Measurements from ENCODE around the gene MAP6.
"Not testable (repeated sequence)": the region's sequence is repeated elsewhere in the genome, so short reads cannot be mapped to it uniquely, and the experiment has no call there.

The MAP6 gene

DNA sequence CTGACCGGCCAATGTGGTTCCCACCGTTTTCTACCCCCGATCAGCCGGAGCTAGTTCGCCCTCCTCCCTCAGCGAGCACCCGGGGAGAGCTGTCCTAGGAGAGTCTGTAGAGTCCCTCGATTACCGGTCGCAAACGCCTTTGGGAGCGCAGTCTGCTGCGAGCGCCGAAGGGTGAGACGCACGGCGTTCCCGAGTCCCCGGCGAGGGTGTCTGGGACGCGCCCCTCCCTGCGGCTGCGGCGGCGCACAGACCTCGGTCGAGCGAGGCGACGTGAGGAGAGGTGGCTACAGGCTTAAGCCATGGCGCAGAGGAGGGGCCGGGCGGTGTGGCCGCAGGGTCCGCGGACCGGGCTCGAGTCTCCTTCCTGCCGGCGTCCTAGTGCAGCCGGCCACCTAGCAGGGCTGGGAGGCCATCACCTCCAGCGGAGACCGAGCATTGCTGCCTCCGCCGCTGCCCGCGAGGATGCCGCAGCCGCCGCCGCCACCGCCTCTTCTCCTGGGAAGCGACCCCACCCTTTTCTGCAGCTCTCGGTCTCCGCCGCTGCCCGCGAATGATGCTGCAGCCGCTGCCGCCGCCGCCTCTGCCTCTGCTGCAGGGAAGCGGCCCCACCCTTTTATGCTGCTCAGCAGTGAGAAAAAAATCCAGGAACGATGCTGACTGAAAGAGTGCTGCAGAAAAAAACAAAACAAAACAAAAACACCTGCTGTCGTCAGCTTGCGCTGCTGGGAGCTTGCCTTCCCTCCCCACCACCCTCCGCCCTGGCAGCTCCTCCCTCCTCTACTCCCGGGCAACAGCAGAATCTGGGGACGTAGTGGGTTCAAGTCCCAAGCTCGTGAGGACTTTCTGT lies at the start of gene MAP6:
Gene MAP6 (minus strand): TSS at position 588 of the 847 bp plus-strand sequence. CDS start 669 bp downstream, outside the sequence.
- in situ Hi-C loops (cut with MboI; ENCODE audit: low sequenced_read_pairs) = no loop called here

DNA sequence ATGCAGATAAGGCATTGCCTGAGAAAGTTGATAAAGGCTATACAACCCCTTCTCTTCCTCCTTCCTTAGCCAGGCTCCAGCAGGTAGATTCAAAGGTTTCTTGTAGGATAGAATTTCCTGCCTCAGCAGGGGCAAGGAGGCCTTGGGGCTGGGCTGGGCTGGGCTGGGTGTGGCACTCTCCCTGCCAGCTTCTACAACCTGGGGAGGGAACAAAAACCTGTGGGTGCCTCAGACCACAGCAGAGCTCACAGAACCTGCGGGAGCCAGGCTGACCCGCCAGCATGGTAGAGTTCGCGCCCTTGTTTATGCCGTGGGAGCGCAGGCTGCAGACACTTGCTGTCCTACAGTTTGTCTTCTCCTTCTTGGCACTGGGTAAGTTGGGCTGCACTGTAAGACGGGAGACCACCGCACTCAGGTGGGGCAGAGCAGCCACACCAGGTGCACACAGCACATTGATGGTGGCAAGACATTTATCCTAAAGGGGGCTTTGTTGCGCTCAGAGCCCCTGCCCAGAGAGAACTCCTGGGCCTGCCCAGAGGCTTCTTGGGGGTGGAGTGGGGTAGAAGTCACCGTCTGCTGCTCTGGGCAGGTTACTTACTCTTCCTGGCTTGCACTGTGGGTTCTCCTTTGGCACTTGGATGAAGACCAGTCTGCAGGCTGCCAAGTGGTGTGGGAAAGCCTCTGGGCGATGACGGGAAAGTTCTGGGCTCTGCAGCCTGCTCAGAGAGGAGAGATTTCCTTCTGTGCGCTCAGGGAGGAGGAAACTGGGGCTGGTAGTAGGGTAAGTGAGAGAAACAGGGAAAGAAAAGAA lies 49.0 kb upstream of the MAP6 start, which contains the start of gene MOGAT2:
Gene MOGAT2 (plus strand): TSS at position 231 of the 811 bp plus-strand sequence. CDS start 51 bp downstream, at position 282.
- in situ Hi-C loops (cut with MboI; ENCODE audit: low sequenced_read_pairs) = no loop called here

DNA sequence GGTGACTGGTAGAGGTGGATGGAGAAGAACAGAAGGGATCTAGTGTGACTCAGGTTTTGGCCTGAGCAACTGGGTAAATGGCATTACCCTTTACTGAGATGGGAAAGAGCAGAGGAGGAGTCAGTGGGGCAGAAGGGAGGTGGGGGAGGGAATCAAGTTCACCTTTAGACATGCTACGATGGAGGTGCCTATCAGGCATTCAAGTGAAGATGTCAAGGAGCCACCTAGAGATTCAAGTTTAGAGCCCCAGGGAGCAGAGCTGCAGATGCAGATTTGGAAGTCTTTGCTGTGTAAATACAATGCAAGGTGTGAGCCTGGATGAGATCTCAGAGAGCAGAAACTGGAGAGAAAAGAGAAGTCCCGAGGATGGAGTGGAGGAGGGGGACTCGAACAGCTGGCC lies 47.8 kb upstream of the MAP6 start:
- in situ Hi-C loops (cut with MboI; ENCODE audit: low sequenced_read_pairs) = no loop called here

DNA sequence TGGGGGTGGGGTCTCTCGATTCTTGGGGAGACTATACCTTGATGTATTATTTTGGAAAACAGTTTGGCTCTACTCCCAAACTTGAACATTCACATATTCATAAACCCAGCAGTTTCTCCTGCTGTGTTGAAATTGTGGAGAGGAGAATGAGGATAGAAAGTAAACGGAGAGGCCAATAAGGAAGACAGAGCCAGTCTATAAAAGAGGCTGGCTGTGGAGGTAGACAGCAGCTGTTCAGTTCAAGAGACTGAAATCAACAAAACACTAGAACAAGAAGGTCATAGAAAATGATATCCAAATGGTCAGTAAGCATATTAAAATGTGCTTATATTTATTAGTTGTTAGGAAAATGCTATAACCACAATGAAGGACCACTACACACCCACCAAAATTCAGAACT lies 46.9 kb upstream of the MAP6 start:
- in situ Hi-C loops (cut with MboI; ENCODE audit: low sequenced_read_pairs) = no loop called here

DNA sequence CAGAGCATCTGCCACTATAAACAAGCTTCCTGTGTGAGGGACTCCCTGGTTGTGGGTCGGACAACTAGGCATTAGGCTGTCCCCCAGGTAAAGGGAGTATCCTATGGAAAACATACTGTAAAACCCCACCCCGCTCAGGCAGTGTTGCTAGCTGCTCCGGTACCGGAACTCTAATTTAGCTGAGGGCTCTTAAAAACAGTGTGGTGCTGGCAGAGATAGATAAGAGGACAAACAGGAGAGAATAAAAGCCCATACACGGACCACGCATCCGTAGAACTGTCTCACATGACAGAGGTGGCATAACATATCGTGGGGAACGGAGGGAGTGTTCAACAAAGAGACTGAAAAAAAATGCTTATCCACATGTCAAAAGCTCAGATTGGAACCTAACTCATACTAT lies 45.4 kb upstream of the MAP6 start:
- in situ Hi-C loops (cut with MboI; ENCODE audit: low sequenced_read_pairs) = no loop called here

DNA sequence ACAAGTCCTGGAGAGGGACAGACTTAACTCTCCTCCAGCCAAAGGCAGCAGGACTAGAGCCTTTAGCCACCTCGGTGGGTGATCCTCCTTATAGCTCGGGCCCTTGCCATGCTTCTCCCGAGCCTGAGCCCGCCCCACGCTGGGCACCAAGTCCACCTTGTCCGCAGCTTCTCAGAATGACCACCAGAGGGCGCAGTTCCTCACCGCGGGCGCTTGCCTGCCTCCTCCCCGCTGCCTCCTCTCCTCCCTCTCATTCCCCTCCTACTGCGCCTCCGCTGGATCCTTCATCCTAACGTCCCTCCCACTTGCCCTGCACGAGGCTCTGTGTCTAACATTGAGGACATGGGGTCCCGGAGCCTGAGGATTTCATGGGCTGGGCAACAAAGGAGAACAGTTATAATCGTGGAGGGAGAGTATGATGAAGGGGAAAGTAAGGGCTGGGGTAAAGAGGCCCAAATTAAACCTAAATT lies 37.5 kb upstream of the MAP6 start:
- in situ Hi-C loops (cut with MboI; ENCODE audit: low sequenced_read_pairs) = no loop called here

DNA sequence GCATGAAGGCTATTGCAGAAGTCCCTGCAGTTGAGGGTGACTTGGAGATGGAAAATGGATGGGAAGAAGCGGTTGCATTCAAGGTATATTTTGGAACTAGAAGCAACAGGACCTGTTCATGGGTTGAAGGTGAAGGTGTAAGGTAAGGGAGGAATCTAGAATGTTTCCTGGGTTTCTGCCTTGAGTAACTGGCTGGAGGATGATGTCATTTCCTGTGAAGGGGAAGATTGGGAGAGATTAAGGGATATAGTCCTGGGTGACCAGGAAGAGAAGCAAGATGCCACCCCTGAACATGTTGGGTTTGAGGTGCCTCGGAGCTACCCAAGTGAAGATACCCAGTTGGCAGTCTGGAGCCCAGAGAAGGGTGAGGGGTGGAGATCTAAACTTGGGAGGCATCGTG lies 36.7 kb upstream of the MAP6 start:
- in situ Hi-C loops (cut with MboI; ENCODE audit: low sequenced_read_pairs) = no loop called here

DNA sequence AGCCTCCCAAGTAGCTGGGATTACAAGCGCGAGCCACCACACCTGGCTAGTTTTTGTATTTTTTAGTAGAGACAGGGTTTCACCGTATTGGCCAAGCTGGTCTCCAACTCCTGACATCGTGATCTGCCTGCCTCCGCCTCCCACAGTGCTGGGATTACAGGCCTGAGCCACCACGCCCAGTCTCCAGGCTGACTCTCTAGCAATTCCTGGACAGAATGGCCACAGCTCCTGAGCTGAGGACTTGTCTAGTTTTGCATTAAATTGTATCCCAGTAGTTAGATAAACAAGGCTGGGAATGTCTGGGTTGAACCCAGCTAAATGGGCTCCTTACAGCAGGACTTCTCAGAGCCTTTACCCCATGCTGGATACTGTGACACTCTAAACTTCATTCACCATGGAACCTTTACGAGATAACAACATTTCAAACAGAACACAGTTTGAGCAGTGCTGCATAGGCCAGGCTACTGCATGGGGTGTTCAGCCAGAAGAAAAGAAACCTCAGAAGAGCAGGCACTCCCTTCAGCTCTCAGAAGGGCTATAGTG lies 34.9 kb upstream of the MAP6 start:
- in situ Hi-C loops (cut with MboI; ENCODE audit: low sequenced_read_pairs) = no loop called here

DNA sequence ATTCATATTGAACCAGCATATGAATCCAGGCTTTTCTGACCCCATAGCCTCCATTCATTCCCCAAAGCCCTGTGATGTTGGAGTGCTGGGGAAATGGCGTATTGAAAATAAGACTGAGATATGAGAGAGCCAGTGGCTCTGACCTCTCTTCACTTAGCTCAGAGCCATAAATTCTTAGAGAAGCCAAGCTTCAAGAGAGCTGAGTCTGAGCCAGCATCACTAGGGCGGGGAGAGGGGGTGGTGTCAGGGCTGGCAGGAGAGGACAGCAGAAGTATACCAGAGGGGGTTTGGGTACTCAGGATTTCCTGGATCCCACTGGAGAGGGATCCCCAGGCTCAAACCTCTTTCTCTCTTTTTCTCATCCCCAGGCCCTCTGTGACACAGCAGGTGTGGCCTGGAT lies 32.1 kb upstream of the MAP6 start:
- in situ Hi-C loops (cut with MboI; ENCODE audit: low sequenced_read_pairs) = no loop called here

DNA sequence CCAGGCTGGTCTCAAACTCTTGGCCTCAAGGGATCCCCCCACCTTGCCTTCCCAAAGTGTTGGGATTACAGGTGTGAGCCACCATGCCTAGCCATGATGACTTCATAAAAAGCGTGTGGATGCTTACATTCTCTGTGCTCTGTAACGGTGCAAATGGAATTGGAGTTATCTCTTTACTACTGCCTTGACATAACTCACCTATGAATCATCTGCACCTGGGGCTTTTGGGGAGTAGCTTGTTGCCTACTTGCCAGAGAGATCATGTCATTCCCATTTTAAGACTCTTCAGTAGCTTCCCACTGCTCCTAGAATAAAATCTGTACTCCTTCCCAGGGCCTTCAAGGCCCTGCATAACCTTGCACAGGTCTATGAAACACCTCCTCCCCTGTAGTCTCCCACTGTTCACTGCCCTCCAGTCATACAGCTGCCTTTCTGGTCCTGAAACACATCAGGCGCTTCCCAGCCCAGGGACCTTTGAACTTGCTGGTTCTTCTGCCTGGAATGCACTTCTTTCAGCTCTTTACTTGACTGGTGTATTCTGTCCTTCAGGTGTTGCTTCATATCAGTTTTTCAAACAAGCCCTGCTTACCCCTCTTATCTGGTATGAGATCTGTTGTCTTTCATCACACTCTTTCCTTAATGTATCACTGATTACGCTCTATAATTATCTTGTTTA lies 29.2 kb upstream of the MAP6 start:
- in situ Hi-C loops (cut with MboI; ENCODE audit: low sequenced_read_pairs) = no loop called here

DNA sequence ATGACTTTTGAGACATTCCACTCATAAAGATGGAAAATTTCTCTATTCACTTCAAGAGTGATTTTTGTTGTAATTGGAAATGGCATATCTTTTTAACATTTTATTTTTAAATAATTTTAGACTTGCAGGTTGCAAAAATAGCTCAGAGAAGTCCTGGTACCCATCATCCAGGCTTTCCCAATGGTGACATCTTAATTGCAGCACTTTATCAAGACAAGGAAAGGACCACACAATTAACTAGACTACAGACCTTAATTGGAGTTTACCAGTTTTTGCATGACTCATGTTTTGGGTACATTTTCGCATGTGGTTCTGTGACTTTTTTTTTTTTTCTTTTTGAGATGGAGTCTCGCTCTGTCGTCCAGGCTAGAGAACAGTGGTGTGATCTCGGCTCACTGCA lies 23.0 kb upstream of the MAP6 start:
- in situ Hi-C loops (cut with MboI; ENCODE audit: low sequenced_read_pairs) = no loop called here

DNA sequence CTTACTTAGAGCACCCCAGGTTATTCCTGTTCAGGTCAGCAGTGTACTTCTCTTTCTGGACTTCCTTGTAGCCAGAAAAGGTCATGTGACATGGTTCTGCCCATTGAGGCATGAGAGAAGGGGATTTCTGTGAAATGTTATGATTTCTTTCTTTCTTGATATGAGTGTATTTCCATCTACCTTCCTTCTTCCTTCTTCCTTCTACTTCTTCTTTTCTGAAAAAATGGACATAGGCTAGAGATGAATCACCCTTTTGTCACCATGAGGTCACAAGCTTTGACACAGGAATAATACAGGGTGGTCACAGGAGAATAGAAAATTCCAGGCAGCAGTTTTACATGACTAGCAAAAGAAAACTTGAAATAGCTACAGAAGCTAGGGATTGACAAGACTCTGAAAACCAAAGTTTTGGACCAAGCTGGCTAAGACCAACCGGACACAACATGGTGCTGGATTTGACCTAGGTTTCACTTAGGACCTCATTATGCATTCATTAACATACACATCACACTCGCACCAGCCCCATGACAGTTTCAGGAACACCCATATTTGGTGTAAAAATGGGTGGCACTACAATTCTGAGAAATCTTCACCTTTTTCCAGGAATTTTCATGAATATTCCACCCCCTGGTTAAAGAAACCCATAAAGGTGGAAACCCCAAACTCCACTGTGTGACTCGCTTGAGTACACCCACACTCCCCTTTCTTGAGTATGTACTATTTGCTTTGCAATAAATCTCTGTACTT lies 21.2 kb upstream of the MAP6 start:
- in situ Hi-C loops (cut with MboI; ENCODE audit: low sequenced_read_pairs) = no loop called here

DNA sequence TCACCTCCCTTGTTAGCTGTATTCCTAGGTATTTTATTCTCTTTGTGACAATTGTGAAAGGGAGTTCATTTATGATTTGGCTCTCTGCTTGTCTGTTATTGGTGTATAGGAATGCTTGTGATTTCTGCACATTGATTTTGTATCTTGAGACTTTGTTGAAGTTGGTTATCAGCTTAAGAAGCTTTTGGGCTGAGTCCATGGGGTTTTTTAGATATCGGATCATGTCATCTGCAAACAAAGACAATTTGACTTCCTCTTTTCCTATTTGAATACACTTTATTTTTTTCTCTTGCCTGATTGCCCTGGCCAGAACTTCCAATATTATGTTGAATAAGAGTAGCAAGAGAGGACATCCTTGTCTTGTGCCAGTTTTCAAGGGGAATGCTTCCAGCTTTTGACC lies 15.0 kb upstream of the MAP6 start:
- in situ Hi-C loops (cut with MboI; ENCODE audit: low sequenced_read_pairs) = not testable (repeated sequence)

DNA sequence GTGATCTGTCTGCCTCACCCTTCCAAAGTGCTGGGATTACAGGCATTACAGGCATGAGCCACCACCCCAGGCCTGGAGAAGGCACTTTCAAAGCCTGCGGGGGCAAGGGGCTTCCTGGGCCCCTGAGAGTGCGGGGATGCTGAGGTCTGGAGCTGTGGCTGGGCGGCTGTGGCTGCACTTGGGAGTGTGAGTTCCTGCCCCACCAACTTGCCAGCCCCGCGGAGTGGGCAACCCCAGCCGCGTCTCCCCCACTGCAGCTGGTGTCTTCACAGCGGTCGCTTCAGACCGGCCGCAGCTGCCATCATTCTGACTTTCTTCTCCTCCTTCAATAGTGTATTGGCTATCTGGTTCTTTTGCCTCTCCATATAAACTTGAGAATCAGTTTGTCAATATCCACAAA lies 10.7 kb upstream of the MAP6 start:
- in situ Hi-C loops (cut with MboI; ENCODE audit: low sequenced_read_pairs) = no loop called here

DNA sequence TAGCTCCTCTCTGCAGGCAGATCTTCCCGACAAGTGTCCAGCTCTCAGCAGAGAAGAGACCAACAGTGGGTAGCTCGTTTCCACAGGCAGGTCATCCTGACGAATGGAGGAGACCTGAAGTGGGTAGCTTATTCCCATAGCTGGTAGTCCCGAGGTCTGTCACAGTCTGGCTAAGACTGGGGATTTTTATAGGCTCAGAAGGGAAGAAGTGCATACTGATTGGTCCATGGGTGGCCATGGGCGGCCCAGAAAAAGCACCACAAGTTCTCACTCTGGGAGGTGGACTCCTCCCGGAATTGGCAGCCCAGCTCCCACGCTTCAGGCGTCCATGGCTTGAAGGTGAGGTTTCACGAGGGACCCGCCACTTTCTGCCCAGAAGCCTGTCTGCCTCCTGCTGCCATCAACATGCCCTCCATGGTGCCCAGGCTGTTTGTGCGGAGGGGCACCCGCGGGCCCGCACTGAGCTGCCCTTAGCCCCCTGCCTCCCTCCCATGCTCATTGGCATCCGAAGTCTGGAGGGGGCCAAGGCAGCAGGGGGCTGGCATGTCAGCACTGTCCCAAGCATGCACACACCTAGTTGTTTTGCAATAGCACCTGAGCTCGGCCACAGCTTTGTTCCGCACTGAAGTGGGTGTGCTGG lies 9.9 kb upstream of the MAP6 start:
- in situ Hi-C loops (cut with MboI; ENCODE audit: low sequenced_read_pairs) = no loop called here

DNA sequence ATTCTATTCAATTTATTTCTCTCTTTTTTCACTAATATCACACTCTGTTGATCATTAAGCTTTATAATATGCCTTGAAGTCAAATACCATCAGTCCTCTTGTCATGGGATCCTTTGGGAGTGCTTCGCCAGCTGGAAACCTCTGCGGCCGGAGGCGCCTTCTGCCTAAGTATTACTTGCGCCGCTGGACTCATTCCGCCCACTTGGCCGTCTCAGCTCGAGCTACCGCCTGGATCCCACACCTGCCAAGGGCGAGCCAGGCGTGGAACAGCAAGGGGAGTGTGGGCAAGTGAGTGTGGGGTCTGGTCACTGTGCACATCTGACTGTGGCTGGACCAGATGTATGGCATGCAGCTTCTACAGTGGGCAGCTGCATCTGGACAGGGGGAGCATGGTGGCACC lies 9.1 kb upstream of the MAP6 start:
- in situ Hi-C loops (cut with MboI; ENCODE audit: low sequenced_read_pairs) = no loop called here

DNA sequence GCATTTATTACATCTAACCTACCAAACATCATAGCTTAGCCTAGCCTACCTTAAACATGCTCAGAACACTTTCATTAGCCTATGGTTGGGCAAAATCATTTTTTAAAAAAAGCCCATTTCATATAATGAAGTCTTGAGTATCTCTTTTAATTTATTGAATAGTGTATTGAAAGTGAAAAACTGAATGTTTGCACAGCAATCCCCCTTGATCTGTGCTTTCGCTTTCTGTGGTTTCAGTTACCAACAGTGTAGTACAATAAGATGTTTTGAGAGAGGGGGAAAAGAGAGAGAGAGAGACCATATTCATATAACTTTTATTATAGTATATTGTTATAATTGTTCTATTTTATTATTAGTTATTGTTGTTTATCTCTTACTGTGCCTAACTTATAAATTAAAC lies 8.4 kb upstream of the MAP6 start:
- in situ Hi-C loops (cut with MboI; ENCODE audit: low sequenced_read_pairs) = no loop called here

DNA sequence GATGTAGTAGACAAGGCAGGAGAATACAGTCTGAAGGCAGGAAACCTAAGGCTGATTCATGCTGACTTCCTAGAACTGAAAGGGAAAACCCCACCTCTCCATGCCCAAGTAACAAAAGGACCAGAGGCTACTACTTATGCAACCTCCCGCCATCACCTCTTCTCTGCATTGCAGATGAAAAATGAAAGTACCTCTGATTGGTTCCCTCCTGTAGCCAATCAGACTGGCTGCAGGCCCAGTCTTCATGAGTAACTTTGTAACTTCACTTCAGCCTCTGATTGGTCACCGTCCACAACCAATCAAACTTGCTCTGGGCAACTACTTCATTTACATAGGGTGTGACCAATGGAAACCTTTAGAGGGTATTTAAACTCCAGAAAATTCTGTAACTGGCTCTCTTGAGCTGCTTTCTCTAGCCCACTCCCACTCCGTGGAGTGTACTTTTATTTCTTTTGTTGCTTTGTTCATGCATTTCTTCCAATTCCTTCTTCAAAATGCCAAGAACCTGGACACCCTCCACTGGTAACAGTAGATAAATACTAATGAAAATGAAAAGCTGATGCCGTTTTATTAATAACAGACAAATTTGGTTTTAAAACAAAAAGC lies 5.2 kb upstream of the MAP6 start:
- in situ Hi-C loops (cut with MboI; ENCODE audit: low sequenced_read_pairs) = no loop called here

DNA sequence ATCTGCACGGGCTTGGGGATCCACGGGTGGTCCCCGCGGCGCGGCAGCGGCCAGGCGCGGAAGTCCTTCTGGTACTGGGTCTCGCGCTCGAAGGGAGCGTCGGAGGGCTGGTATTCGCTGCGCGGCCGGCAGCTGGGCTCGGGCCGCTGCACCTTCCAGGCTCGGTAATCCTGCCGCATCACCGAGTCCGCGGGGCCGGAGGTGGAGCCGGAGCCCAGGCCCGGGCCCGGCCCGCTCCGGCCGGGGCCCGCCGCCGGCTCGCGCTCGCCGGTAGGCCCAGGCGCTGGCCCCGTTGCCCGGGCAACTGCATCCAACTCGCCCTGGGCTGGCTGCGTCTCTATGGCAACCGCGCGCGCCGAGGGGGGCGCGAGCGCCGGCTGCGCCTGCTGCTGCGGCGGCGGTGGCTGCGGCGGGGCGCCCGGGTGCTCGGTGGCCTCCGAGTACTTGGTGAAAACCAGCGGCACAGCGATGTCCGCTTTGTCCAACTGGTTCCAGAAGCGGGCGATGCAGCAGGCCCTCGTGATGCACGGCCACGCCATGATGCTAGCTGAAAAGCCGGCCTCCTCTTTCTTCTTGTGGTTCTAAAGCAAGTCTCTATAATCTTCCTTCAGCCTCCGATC lies 897 bp downstream of the MAP6 start:
- in situ Hi-C loops (cut with MboI; ENCODE audit: low sequenced_read_pairs) = no loop called here
